ENCODE measurements around the gene PRR12.
A peak's percentile ranks its signal among the peaks of the same experiment; 100 is the strongest.

PRR12 gene

DNA sequence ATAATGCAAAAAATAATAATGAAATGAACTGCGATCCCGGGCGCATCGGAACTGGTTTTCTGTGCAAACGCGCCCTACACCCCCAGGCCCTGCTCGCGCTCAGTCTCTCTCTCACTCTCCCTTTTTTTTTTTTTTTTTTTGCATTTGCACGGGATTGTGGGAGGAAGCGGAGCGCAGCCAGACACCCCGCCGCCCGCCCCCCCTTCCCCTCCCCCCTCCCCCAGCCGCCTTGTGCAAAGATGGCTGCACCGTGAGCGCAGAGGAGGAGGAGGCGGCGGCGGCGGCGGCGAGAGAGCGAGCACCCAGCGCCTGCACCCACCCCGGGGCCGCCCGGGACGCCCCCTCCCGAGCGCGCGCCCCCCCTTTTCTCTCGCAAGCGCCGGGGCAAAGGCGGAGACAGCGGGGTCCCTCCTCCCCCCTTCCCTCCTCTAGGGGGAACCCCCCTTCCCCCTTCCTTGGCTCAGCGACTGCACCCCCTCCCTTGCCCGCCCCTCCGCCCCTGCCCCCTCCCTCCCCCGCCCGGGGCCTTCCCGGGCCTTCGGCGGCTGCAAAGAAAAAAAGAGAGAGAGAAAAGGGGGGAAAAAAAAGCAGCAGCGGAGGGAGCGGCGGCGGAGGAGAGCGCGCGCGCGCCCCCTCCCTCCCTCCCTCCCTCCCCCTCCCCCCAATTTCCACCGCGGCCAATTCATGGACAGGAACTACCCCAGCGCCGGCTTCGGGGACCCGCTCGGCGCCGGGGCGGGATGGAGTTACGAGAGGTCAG lies at the start of gene PRR12:
Gene PRR12, plus strand, starts transcription at position 212 of the 760 bp plus-strand sequence. Its CDS starts 473 bp downstream, at position 685.
- DNase-seq = peak; percentile 81

DNA sequence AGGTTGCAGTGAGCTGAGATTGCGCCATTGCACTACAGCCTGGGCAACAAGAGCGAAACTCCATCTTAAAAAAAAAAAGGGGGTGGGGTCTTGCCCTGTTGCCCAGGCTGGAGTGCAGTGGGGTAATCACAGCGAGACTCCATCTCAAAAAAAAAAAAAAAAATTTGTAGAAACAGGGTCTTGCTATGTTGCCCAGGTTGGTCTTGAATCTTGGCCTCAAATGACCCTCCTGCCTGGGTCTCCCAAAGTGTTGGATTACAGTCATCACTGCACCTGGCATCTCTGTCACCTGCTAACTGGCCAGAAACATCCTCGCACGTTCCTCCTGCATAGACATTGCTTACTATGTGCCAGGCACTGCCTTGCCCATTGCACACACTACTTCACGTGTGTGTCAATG lies 49.1 kb upstream of the PRR12 start:
- DNase-seq = no peak

GRCh38 chr19:49542446-49542845 lies 48.5 kb upstream of the PRR12 start:
- no peak for DNase-seq

- no peak for DNase-seq
These were observed 48.0 kb upstream of the PRR12 start for GRCh38 chr19:49543032-49543431.

DNA sequence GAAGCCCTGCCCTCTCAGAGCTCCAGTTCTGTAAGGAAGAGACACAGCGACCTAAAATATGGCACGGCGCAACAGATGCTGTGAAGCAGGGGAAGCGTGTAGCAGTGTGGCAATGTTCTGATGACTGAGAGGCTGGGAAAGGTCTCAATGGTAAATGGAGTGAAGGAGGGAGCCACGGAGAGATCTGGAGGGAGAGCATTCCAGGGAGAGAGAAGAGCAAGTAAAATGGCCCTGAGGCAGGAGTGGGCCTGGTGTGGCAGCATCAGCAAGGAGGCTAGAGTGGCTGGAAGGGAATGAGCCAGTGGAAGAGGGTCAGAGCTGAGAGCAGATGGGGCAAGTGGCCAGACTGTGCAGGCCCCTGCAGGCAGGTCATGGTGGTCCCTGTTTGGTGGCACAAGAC lies 46.8 kb upstream of the PRR12 start:
- no peak for DNase-seq

GRCh38 chr19:49546825-49547565 lies 44.0 kb upstream of the PRR12 start:
- peak; percentile 88 for DNase-seq

GRCh38 chr19:49549045-49549444 lies 41.9 kb upstream of the PRR12 start:
- DNase-seq = no peak

- no peak for DNase-seq
These were observed 39.5 kb upstream of the PRR12 start for GRCh38 chr19:49551531-49551930.

DNA sequence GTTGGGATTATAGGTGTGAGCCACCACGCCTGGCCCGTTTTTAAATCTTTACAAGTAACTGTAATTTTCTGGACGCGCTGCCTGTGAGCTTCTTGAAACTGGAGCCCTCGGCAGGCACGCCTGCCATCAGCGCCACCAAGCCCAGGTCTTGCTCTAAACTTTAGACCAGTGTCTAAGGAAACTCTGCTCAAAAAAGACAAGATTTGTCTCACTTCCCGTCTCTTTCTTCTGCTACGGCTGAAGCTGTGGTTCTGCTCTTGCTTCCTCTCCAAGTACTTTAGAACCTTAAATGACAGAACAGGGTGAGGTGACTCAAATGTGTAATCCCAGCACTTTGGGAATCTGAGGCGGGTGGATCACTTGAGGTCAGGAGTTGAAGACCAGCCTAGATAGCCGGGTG lies 38.2 kb upstream of the PRR12 start:
- no peak for DNase-seq

- DNase-seq = peak; percentile 56
These were observed 37.3 kb upstream of the PRR12 start for GRCh38 chr19:49553451-49554271.

DNA sequence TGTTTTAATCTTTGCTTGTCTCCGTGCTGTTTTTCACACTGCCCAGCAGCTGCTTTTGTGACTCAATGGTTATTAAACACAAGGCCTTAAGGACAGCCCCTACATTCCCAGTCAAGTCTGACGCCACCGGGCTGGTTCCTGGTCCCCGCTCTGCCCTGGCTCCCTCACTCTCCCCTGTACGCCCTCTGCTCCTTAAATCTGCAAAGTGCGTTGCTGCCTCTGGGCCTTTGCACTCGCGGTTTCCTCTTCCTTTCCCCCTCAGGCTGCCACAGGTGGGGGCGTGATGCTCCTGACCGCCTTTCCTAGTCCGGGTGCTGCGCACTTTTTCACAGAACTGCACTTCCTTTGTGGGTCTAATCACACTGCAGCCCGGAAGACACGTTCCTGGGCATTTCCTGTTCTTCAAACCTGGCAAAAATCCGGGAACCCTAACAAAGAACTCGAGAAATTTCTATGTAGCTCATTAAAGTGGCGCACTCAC lies 36.2 kb upstream of the PRR12 start:
- no peak for DNase-seq

DNA sequence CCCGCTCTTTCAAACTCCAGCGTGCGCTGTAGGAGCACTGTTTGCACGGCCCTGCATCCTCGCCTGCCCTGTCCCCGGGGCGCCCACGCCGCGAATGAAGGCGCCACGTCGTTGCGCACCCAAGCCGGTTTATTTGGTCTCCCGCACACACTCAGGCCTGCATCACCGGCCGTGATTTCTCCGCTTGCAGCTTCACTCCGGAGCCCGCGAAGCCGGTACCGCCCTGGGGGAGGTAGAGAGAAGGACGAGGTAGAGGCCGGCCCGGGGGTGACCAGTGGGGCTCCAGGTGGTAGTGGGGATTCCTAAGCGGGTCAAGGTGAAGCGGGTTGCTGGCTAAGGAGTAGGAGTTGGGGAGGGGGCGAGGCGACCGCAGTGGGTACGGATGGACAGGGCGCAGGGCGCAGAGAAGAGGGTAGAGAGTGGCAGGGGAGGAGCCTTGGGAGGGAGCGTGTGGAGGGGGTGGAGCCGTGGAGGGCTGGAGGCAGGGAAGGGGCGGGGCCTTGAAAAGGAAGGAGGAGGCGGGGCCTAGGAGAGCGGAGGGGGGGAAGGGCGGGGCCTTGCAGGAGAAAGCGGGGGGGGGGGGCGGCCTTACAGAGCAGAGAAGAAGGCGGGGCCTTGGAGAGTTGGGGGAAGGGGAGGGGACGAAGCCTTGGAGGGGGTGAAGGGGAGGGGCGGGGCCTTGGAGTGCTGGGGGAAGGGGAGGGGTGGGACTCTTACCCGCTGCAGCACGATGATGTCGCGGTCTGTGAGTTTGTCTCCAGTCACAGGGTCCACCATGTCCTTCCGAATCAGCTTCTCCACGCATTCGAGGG lies 35.2 kb upstream of the PRR12 start:
- DNase-seq = peak; percentile 60

DNA sequence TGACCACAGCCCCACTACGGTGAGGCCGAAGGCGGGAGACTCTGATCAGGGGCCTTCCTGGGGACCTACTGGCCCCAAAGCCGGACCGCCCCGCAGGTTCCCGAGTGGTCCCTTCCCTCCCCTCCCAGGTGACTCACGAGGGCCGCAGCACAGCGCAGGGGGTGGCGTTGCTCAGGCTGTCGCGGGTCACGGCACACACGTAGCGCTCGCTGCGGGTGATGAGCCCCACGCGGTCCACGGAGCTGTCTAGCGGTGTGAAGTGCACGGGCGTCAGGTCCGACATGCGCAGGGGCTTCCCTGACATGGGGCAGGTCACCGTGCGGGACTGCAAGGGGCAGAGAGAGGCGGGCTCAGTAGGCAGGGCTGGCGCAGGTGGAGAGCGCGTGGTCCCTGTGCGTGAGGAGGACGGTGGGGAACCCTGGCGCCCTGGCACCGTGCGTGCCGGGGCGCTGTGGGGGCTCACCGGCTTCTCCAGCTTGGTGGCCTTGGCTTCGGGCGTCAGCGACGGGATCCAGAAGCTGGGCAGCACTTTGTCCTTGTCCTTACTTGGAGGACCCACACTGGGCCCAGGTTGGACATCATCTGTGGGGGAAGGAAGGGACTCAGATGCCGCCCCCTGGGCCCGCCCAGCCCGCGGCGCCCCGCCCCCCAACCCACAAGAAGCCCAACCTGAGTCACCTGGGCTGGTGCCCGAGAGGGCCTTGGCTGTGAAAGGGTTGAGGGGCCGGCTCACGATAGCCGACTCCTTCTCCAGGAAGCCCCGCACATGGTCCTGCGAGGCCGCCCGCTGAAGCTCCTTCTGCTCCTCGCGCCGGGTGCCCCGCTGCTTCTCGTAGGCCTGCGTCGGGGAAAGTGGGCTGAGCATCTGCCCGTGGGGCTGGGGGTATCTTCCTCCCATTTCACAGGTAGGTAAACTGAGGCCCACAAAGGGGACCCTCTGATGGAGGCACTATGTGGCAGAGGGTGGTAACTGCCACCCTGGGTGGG lies 34.3 kb upstream of the PRR12 start:
- DNase-seq = no peak

DNA sequence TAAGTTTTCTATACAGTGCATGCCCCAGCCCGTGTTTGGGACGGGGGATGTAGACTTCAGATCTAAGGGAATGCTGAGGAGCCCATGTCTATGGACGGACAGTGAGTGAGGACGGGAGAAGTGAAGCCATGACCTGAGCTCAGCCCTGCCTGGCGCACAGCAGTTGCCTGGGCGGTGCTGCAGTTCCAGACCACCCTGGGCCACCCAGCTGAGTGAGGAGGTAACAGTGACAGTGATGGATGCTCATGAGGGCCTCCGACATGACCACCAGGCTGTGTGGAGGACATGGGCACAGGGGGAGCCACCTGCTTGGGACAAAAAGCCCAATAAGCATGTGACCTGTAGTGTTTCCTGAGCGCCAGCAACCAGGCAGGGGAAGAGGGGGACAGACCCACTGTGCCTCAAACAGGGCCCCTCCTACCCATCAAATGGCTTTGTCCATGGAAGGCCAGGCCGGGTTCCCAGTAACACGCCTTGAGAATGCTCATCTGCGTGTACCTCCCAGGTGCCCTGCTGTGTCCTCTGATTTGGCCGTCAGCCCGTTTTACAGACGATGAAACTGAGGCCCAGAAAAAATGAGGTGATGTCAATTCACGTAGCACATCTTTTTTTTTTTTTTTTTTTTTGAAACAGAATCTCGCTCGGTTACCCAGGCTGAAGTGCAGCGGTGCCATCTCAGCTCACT lies 33.2 kb upstream of the PRR12 start:
- DNase-seq = no peak

- DNase-seq = no peak
These were observed 32.4 kb upstream of the PRR12 start for GRCh38 chr19:49558591-49558990.

DNA sequence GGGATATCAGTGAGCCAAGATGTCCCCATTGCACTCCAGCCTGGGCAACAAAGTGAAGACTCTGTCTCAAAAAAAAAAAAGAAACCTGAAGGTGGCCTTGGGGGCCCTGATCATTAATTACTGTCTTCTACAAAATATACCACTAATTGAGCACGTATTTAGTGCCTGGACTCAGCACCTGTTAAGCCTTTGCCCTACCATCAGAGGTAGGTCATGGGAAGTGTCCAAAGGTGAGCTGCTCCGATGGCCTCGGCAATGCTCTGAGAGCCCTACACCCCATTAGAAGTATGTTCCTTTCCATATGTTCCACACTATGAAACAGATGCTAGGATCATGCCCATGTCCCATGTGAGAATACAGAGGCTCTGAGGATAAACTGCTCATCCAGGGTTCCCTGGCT lies 31.5 kb upstream of the PRR12 start:
- DNase-seq = no peak

DNA sequence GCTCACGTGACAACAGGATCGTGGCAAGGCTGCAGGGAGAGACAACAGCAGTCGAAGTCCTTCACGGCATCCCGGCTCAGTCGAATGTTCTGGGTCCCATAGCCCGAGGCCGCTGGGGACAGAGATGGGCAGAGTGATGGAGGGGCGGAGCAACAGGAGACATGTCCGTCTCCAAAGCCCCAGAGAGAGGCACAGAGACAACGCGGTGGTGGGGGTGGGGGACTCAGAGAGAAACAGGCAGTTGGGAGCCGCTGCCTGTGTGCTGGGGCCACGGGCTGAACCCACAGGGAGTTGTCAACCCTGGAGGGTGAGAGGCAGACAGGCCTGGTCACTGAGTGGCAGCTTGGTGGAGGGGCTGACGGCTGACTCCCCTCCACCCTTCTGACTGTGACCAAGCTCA lies 31.1 kb upstream of the PRR12 start:
- no peak for DNase-seq

- no peak for DNase-seq
These were observed 30.6 kb upstream of the PRR12 start for GRCh38 chr19:49560358-49560900.

DNA sequence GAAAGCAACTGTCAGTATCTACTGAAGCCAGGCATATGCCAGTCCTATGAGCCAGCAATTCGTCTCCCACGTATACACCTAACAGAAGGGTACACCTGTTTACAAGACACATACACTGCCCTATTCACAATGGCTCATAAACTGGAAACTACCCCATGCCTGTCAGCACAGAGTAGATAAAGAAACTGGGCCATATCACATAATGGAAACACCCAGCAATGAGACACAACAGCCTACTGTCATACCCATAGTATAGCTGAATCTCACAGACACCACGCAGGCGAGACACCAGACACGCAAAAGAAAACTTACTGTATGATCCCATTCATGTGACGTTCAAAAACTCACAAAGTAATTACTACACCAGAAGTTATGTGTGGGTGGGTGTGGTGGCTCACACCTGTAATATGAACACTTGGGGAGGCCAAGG lies 26.4 kb upstream of the PRR12 start:
- DNase-seq = no peak

GRCh38 chr19:49565261-49565660 lies 25.7 kb upstream of the PRR12 start:
- DNase-seq = no peak
